UCSD-AML1 (cell line): ENCODE data around the gene PIK3AP1.

Experiments
- DNase-seq: peaks from one replicate; lab custom pipeline; 2025; ENCODE audit not compliant: unreplicated experiment; lab: John Stamatoyannopoulos, UW

PIK3AP1 gene

GRCh38 chr10:96646751-96647166, 73.6 kb downstream of the PIK3AP1 start:
- no peak for DNase-seq

- no peak for DNase-seq
These were observed 74.0 kb downstream of the PIK3AP1 start for GRCh38 chr10:96646301-96646700.

DNA sequence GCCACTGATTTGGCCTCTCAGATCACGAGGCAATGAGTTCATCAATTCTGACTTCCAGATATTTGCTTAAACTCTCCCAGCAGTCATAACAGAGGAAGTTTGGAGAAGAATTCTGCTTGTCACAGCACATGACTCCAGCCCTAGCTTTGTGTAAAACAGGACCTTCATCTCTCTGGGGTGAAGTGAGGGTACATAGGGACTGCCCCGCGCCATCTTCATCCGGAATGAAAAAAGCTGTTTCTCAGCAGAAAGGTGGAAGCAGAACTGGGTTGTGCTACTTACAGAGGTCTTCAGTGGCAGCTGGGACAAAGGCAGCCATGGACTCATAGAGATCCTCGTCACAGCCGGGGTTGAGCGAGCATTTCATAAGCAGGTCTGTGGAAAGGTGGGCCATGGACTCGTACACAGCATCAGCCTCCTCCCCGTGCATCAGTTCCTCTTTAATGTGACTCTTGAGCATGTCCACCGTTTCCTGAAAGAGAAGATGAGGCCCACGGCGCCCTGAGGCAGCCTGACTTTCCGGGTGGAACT, 75.1 kb downstream of the PIK3AP1 start:
- DNase-seq = no peak

GRCh38 chr10:96643920-96644319, 76.4 kb downstream of the PIK3AP1 start:
- DNase-seq = no peak

GRCh38 chr10:96642973-96643372, 77.3 kb downstream of the PIK3AP1 start:
- peak; percentile 87 for DNase-seq

- no peak for DNase-seq
These were observed 77.8 kb downstream of the PIK3AP1 start for GRCh38 chr10:96642530-96642929.

GRCh38 chr10:96641396-96642295, 78.7 kb downstream of the PIK3AP1 start:
- no peak for DNase-seq

DNA sequence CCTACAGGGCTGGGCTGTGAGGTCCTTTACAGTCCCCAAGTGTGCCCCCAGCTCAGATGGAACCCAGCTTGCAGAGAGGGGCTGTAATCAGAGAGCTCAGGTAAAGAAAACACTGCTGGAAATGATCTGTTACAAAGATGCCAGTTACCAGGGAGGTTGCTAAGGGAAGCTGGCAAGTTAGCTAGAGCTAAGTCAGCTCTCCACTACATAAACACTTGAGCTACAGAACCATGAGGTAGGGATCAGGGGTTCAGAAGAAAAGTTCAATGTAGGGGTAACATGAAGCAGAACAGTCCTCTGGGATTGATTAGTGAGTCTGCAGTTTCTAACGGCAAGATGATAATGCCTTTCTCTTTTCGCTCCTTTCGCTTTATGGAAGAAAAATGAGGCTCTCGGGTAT, 80.4 kb downstream of the PIK3AP1 start:
- DNase-seq = no peak

DNA sequence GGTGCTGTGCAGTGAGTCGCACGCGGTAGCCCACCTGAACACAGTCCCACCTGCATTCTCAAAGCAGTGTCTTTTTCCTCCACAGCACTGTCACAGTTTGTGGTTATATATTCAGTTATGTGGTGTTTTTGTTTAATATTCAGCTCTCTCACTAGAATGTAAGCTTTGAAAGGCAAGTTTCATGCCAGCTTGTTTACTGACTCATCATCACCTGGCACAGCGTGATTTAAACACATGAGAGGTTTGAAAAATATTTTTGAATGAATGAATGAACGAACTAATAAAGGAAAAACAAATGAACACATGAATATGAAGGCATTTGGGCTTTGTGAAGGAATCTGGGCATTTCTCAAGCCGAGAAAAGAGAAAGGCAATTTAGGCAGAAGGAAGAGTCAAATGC, 81.6 kb downstream of the PIK3AP1 start:
- no peak for DNase-seq

DNA sequence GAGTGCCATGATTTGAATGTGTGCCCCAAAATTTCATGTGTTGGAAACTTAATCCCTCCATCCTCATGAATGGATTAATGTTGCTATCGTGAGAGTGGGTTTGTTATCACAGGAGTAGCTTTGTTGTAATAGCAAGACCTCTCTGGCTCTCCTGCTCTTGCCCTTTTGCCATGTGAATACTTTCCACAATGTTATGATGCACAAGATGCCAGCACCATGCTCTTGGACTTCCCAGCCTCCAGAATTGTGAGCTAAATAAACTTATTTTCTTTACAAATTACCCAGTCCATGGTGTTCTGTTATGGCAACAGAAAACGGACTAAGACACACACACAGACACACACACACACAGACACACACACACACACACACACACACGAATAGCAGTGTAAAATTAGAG, 82.2 kb downstream of the PIK3AP1 start:
- DNase-seq = no peak

DNA sequence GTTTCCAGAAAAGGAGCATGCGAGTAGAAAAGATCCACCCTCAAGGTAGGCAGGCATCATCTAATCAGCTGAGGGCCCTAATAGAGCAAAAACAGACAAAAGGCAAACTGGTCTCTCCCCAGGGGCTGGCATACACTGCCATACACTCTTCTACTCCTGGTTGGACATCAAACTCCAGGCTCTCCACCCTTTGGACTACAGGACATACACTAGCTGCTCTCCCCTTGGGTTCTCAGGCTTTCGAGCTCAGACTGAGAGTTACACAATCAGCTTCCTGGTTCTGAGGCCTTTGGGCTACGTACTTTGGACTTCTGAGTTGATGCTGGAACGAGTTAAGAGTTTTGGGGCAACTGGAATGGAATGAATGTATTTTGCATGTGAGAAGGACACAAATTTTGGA, 82.6 kb downstream of the PIK3AP1 start:
- no peak for DNase-seq

DNA sequence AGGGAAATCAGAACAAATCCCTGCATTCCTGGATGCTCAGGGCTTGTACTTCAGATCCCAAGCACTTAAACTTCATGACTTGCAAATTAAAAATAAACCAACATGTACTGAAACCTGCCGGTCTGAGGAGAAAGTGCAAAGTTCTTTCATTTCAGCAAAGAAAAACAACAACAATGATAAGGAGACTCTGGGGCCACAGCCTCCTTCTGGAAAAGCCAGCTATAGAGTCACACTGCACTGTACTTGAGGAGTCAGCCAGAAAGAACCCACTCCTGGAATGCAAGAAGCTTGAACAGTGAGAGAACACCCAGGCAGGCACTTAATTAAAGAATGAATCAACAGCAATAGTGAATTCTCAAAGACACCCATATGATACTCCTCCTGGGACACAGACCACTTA, 83.8 kb downstream of the PIK3AP1 start:
- DNase-seq = no peak

DNA sequence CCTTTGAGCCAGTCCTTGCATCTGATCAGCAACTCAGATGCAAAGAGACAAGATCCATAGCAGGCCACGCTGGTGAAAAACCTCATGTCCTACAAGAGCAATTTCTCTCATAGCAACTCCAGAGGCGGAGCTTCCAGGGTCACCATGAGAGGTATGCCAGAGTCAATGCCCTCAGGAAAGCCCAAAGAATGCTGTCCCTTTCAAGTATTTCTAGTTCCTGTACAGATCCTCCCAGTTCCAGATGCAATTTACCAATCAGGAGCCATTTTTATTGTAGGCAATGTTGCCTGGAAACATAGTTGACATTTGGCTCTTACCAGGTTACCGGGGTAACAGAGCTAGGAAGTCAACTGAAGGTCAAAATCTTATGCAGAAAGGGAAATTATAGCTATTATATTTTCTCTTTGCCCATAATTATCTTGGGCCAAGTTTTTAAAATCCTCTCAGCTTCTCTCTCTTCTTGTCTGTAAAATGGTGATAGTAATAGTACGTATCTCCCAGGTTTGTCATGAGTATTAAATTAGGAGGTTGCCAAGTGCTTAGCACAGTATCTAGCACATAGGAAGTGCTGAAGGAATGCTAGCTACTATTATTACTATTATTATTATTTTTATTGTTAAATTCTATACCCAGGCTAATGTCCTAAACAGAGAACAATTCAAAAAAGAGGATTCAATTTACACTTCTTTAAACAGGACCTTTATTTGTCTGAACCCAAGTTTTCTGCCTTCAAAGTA, 87.2 kb downstream of the PIK3AP1 start:
- DNase-seq = no peak

DNA sequence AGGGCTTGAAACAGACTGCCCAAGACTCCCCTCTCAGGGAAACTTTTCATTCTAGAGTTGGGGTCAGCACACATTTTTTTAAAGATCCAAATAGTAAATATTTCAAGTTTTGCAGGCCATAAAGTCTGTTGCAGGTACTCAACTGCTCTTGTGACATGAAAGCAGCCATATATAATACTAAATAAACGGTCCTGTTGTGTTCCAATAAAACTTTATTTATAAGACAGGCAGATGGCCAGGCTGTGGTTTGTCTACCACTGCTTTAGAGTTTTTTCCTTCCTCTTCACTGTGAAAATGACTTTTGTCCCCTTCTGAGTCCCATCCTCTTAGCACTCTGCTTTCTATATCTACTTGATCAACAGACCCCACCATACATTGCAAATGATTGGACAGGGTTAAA, 93.0 kb downstream of the PIK3AP1 start:
- no peak for DNase-seq

DNA sequence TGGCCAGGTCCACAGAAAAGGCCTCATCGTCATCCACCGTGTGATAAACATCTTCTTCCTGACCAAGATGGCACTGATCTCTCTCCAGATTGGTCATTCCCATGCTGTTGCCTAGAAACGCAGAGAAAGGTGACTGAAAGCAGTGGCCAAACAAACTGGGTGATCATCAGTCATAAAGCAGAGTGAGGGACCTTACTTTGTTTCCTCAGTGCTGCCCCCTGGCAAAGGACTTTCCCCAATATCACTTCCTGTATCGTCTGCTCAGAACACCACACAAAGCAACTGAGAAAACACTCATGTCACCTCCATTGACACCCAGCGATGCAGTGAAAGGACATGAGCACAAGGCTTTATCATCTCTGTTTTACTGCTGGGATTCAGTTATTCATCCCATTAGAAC, 93.5 kb downstream of the PIK3AP1 start:
- no peak for DNase-seq

GRCh38 chr10:96625173-96625572, 95.1 kb downstream of the PIK3AP1 start:
- DNase-seq = no peak

GRCh38 chr10:96622013-96622787, 98.1 kb downstream of the PIK3AP1 start:
- no peak for DNase-seq

GRCh38 chr10:96619796-96620773, 100.2 kb downstream of the PIK3AP1 start:
- no peak for DNase-seq

- DNase-seq = no peak
These were observed 101.2 kb downstream of the PIK3AP1 start for GRCh38 chr10:96619120-96619519.

- no peak for DNase-seq
These were observed 101.7 kb downstream of the PIK3AP1 start for GRCh38 chr10:96618653-96619052.
